ENCODE data around the gene CTCFL.

CTCFL gene

DNA sequence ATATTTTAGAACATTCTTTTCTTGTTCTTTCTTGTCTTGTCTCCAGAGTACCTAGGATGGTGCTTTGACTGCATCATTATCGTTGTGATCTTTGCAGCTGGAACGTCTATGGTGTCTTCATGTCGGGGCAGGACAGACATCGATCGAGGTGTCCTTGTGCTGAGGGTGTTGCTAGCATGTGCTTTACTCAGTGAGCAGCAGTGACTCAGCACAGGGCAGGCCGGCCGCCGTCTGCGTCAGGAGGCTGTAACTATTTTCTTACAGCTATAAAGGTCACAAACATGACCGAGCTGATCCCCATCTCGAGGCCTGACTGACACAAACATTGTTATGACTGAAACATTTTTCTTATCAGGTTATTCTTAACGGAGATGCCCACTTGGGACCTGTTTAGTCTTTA, 14.9 kb upstream of the CTCFL start:
- H3K9ac ChIP-seq (ENCODE audit: insufficient read length, low read depth) = no peak overlapping the region
- no peaks in the 10 kb centered on the region for H3K36me3 ChIP-seq (ENCODE audit: insufficient read depth, insufficient read length, low read length)
- no peak for DNase-seq (ENCODE audit: low read depth, low spot score)
- no peaks in the 10 kb centered on the region for H3K27me3 ChIP-seq (ENCODE audit: insufficient read depth, insufficient read length)
- H3K9me3 ChIP-seq (ENCODE audit: insufficient read depth, low read length) = peaks cover 41% of the 10 kb centered on the region; the same call in 1 of the 2 replicates
- no peak overlapping the region for H3K4me3 ChIP-seq (ENCODE audit: insufficient read length, low read depth)
- H3K4me1 ChIP-seq (ENCODE audit: insufficient read depth, insufficient read length) = no peaks in the 10 kb centered on the region
- TF ChIP-seq ZNF274 (IDR thresholded peaks at IDR 0.05; ENCODE audit: low read depth, low read length) (no peak), YY1 (IDR thresholded peaks at IDR 0.05; ENCODE audit: insufficient read depth, insufficient read length) (no peak), SUZ12 (IDR thresholded peaks at IDR 0.05; ENCODE audit: extremely low read depth, insufficient read depth, insufficient read length) (no peak)

DNA sequence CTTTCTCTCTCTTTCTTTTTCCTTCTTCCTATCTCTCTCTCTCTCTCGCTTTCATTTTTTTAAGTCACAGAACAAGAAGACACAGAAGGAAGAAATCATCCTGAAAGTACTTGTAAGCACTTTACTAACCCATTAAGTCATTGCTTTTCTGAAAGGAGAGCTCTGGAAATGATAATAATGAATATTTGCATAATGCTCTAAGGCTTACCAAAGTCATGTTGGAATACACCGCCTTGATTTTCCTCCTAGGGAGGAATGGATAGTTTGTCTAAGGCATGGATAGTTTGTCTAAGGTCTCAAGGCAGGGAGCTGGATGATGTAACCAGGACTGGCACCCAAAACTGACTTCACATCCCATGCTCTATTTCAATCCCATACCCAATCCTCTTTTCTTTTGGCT, 12.9 kb upstream of the CTCFL start:
- no peak overlapping the region for H3K4me3 ChIP-seq (ENCODE audit: insufficient read length, low read depth)
- H3K36me3 ChIP-seq (ENCODE audit: insufficient read depth, insufficient read length, low read length) = no peaks in the 10 kb centered on the region
- H3K9ac ChIP-seq (ENCODE audit: insufficient read length, low read depth) = no peak overlapping the region
- DNase-seq (ENCODE audit: low read depth, low spot score) = no peak
- TF ChIP-seq SUZ12 (IDR thresholded peaks at IDR 0.05; ENCODE audit: extremely low read depth, insufficient read depth, insufficient read length) (no peak), ZNF274 (IDR thresholded peaks at IDR 0.05; ENCODE audit: low read depth, low read length) (no peak), YY1 (IDR thresholded peaks at IDR 0.05; ENCODE audit: insufficient read depth, insufficient read length) (no peak)
- peaks cover 52% of the 10 kb centered on the region; the same call in 1 of the 2 replicates for H3K9me3 ChIP-seq (ENCODE audit: insufficient read depth, low read length)
- no peaks in the 10 kb centered on the region for H3K27me3 ChIP-seq (ENCODE audit: insufficient read depth, insufficient read length)
- H3K4me1 ChIP-seq (ENCODE audit: insufficient read depth, insufficient read length) = no peaks in the 10 kb centered on the region

DNA sequence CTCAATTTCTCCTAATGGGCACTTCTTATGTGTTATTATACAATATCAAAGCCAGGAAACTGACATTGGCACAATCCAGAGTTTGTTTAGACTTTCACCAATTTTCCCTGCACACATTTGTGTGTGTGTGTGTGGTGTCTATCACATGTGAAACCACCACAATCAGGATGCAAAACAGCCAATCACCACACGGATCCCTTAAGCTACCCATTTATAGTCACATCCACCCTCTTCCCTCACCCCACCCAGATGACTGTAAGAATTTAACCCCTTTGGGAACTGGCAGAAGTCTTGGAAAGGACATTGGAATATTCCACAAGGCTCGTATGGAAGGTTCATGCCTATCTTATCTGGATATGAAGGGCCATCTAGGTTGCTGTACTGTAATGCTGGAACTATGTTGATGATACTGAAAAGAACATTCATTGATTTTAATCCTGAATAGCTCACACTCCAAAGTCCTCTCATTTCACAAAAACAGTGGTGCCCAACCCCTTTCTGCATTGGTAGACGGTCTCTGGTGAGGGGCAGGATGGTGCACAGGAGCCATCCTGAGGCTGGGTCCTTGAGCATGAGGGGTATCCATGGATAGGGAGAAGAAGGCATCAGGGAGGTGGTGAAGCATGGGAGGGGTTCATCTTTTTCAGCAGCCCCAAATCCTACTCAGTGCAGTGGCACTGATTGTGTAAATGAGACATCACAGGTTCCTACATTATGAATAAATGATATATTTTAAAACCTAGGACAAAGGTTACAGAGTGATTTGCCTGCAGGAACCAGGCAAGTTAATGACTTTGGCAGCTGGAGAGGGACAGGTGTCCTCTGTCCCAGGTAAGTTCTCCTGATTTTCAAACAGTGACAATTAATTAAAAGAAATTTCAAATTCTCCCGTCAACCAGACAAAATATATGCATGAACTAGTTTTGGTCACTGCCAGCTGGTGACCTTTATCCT, 12.1 kb upstream of the CTCFL start:
- Histone ChIP-seq H3K9me3 (ENCODE audit: insufficient read depth, low read length) (peaks cover 52% of the 10 kb centered on the region; the same call in 1 of the 2 replicates), H3K36me3 (ENCODE audit: insufficient read depth, insufficient read length, low read length) (no peaks in the 10 kb centered on the region), H3K27me3 (ENCODE audit: insufficient read depth, insufficient read length) (no peaks in the 10 kb centered on the region), H3K4me1 (ENCODE audit: insufficient read depth, insufficient read length) (no peaks in the 10 kb centered on the region), H3K4me3 (ENCODE audit: insufficient read length, low read depth) (no peak overlapping the region), H3K9ac (ENCODE audit: insufficient read length, low read depth) (no peak overlapping the region)
- no peak for DNase-seq (ENCODE audit: low read depth, low spot score)
- no peak for TF ChIP-seq ZNF274 (IDR thresholded peaks at IDR 0.05; ENCODE audit: low read depth, low read length)
- no peak for TF ChIP-seq SUZ12 (IDR thresholded peaks at IDR 0.05; ENCODE audit: extremely low read depth, insufficient read depth, insufficient read length)
- TF ChIP-seq YY1 (IDR thresholded peaks at IDR 0.05; ENCODE audit: insufficient read depth, insufficient read length) = no peak

DNA sequence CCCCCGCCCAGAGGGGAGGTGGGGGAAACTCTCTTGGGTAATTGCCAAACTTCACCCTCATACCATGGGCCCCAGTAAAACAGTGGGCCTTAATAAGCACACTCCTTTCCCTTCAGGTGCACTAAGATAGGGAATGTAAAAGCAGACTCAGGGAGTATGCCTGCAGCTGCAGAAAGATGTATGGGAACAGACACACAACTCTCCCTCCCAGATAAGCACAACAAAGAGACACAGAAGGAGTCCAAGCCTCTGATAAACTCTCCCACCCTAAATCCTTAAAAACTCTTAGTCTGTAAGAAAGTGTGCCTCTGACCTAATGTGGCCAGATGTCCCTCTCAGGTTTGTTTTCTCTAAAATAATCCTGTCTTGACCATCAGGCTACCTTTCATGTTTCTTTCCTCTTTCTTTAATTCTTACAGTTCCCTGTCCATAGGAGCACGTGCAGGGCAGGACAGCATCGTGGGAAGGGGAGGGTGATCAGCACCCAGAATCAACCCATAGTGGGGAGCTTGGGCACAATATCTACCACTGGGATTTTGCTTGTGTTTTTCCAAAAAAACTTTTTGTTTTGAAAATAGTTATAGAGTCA, 11.3 kb upstream of the CTCFL start:
- Histone ChIP-seq H3K4me3 (ENCODE audit: insufficient read length, low read depth) (no peak overlapping the region), H3K36me3 (ENCODE audit: insufficient read depth, insufficient read length, low read length) (no peaks in the 10 kb centered on the region), H3K9me3 (ENCODE audit: insufficient read depth, low read length) (peaks cover 52% of the 10 kb centered on the region; the same call in 1 of the 2 replicates), H3K9ac (ENCODE audit: insufficient read length, low read depth) (no peak overlapping the region), H3K27me3 (ENCODE audit: insufficient read depth, insufficient read length) (no peaks in the 10 kb centered on the region), H3K4me1 (ENCODE audit: insufficient read depth, insufficient read length) (no peaks in the 10 kb centered on the region)
- TF ChIP-seq YY1 (IDR thresholded peaks at IDR 0.05; ENCODE audit: insufficient read depth, insufficient read length) (no peak), ZNF274 (IDR thresholded peaks at IDR 0.05; ENCODE audit: low read depth, low read length) (no peak), SUZ12 (IDR thresholded peaks at IDR 0.05; ENCODE audit: extremely low read depth, insufficient read depth, insufficient read length) (no peak)
- no peak for DNase-seq (ENCODE audit: low read depth, low spot score)

DNA sequence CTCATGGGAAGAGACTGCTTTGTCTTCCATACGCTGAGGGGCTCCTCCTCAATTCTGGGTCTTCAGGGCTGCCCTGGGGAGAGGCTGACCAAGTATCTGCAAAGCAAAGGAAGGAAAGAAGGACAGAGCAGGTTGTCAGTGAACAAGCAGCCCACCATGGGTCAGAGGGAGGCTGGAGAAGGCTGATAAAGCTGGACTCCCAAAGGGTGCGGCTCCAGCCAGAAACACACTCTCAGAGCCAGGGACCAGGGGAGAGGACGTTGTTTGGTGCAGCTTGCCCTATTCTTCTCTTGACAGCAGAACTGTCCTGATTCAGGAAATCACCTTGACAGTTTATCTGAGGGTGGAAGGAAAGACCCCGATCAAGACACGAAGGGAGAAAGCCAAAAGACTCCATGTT, 10.4 kb upstream of the CTCFL start:
- Histone ChIP-seq H3K9ac (ENCODE audit: insufficient read length, low read depth) (no peak overlapping the region), H3K27me3 (ENCODE audit: insufficient read depth, insufficient read length) (no peaks in the 10 kb centered on the region)

DNA sequence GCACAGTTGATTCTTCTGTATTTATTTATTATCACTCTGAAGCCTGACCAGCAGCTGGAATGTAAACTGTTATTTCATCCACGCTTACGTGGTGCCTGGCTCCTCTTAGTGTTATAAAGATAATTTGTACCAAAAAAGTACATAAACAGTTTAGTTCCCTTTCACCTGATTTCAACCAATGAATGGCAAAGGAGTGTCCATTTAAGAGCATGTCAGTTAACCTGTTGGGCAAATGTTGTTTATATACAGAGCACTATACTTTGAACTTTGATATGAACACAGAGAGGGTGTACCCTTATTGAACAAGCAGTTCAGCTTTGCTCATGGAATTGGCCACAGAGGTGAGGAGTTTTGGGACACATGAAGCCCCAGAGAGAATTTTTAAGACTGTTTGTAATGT, 7.2 kb upstream of the CTCFL start:
- no peak for TF ChIP-seq ZNF274 (IDR thresholded peaks at IDR 0.05; ENCODE audit: low read depth, low read length)
- no peak for TF ChIP-seq SUZ12 (IDR thresholded peaks at IDR 0.05; ENCODE audit: extremely low read depth, insufficient read depth, insufficient read length)
- TF ChIP-seq YY1 (IDR thresholded peaks at IDR 0.05; ENCODE audit: insufficient read depth, insufficient read length) = no peak
- no peak overlapping the region for H3K4me3 ChIP-seq (ENCODE audit: insufficient read length, low read depth)
- no peak overlapping the region for H3K9ac ChIP-seq (ENCODE audit: insufficient read length, low read depth)
- peaks cover 33% of the 10 kb centered on the region; the same call in 1 of the 2 replicates for H3K9me3 ChIP-seq (ENCODE audit: insufficient read depth, low read length)
- no peaks in the 10 kb centered on the region for H3K27me3 ChIP-seq (ENCODE audit: insufficient read depth, insufficient read length)
- no peak for DNase-seq (ENCODE audit: low read depth, low spot score)
- H3K4me1 ChIP-seq (ENCODE audit: insufficient read depth, insufficient read length) = no peaks in the 10 kb centered on the region
- no peaks in the 10 kb centered on the region for H3K36me3 ChIP-seq (ENCODE audit: insufficient read depth, insufficient read length, low read length)

More for the DNA sequence above, 10.4 kb upstream of the CTCFL start:
- H3K4me3 ChIP-seq (ENCODE audit: insufficient read length, low read depth) = no peak overlapping the region
- DNase-seq (ENCODE audit: low read depth, low spot score) = no peak
- no peaks in the 10 kb centered on the region for H3K36me3 ChIP-seq (ENCODE audit: insufficient read depth, insufficient read length, low read length)
- peaks cover 52% of the 10 kb centered on the region; the same call in 1 of the 2 replicates for H3K9me3 ChIP-seq (ENCODE audit: insufficient read depth, low read length)
- no peak for TF ChIP-seq ZNF274 (IDR thresholded peaks at IDR 0.05; ENCODE audit: low read depth, low read length)
- no peak for TF ChIP-seq YY1 (IDR thresholded peaks at IDR 0.05; ENCODE audit: insufficient read depth, insufficient read length)
- TF ChIP-seq SUZ12 (IDR thresholded peaks at IDR 0.05; ENCODE audit: extremely low read depth, insufficient read depth, insufficient read length) = no peak
- H3K4me1 ChIP-seq (ENCODE audit: insufficient read depth, insufficient read length) = no peaks in the 10 kb centered on the region

Data from NT2/D1 (cell line).